GM21367 (cell line): ENCODE measurements around the gene PLA2G4B.

Experiments used
- ATAC-seq: cut with Tn5 transposase; IDR thresholded peaks from one replicate; pipeline ENCODE4 v1.9.1; 2021; ENCODE audit not compliant: unreplicated experiment

PLA2G4B gene

DNA sequence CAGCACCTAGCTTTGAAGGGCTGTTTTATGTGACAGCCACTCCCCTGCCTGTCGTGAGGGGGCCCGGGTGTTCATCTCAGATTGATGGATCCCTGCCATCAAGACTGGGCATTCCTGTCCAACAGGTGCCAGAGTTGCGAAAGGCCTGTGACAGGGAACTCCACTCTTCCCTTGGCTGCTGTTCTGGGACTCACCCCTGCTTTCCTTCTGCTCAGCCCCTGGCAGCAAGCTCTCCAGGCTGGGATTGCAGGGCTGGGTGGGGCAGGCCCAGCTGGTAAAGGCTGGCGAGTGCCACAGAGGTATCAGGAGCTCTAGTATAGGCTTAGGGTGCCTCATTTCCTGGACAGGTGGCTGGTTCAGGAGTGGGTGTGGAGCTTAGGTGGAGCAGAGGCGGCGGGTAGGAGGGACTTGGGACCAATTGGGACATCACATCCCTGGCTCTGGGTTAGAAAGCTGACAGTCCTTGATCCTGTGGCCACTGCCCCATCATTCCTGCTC is at the start of gene PLA2G4B:
PLA2G4B (plus strand) TSS at position 448 of the 498 bp plus-strand sequence. CDS start 67 bp downstream, outside the sequence.
- ATAC-seq, result no peak

- no peak for ATAC-seq
These were observed 49.4 kb upstream of the PLA2G4B start for GRCh38 chr15:41789236-41789635.

GRCh38 chr15:41789662-41790061 is 49.0 kb upstream of the PLA2G4B start:
- no peak for ATAC-seq

DNA sequence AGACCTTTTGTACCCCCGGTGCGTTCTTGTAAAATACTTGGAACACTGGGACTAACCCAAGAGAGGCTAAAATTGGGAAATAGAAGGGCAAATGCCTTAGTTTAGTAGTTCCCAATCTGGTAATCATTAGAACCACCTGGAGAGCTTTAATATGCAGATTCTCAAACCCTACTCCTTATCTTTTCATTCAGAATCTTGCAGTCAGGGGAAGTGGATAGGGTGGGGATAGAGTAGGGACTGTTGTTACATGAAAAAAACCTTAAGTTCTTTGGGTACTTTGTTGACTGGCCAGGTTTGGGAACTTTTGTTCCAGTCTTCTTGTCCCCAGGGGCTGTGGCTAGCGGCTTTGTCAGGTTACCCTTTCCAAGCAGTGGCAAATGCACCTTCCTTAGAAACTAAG is 48.5 kb upstream of the PLA2G4B start:
- ATAC-seq, result no peak

DNA sequence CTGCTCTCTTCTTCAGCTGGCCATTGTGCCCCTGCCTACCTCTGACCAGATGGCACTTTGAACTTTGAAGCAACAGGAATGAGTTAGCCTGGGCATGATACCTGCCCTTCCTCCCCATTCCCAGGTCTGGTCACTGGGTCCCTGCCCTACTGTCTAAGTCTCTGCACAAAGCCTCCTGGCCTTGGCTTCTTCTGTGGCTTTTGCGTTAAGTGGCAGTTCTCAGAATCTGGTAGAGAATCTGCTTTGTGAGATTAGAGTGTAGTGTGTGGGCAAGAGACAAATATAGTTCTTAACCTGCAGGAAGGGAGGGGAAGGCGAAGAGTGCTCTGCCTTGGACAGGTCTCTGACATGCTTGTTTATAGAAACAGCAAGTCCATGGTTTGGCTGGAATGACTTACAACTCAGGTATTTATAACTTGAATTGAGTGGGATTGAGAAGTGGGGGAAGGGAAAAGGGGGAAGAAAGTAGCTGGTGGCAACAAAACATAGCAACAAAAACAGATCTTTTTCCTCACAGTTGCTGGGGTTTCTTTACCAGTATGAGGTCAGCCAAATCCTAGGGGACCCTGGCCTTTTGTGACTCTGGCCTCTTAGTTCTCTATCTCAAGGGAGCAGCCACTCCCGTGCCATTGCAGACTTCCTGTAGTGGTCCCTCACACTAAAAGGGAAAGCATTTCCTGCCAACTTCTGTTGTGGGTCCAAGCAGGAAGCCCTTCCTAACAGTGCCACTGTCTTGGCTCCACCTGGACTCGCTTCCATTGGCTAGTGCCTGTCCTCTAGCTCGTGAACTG is 47.7 kb upstream of the PLA2G4B start:
- no peak for ATAC-seq

DNA sequence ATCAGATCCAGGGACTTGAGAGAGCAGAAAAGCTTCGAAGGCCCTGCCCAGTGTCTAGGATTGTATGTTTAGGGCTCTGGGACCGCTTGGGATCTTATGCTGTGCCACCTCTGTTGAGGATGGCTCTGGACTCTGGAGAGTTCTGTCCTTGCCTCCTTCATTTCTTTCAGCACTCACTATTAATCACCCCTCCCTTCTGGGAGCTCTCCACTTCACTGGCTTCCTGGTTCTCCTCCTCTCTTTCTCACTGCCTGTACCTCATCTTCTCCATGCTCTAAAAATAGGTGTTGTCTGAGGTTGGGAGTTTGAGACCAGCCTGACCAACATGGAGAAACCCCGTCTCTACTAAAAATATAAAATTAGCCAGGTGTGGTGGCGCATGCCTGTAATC is 47.1 kb upstream of the PLA2G4B start:
- no peak for ATAC-seq

DNA sequence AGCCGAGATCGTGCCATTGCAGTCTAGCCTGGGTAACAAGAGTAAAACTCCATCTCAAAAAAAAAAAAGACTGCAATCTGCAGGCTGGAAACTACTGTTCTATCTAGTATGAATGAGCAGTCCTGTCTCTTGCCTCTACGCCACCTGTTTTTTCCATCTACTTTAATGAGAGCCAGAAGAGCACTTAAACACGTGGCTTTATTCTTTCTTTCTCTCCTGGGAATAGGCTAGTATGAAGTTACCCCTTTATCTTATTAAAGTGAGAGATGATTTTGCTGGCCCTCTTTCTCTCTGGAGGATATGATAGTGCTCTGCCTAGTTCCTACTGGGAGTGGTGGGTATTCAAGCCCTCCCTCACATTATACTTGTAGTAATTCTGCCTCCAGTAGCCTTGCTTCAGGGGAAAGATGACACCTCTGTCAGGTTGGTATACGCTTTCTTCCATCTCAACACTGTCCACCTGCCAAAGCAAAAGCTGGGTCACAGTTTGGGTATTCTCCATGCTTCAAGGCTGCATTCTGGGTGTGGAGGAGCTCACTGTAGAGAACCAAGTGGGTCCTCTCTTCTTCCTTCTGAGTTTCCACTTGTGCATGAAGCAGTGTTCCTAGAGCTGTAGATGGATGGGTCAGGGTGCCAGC is 46.5 kb upstream of the PLA2G4B start:
- no peak for ATAC-seq

DNA sequence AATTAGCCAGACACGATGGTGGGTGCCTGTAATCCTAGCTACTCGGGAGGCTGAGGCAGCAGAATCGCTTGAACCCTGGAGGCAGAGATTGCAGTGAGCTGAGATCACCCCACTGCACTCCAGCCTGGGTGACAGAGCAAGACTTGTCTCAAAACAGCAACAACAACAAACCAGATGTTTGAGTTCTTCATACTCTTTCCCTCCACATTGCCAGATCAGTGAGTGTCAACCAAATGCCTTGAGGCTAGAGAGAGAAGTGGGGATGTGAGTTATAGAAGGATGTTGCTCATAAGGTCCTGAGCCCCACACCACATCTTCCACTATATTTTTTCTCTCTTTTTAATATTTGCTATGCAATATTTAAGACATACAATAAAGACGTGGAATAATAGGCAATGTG is 44.6 kb upstream of the PLA2G4B start:
- ATAC-seq, result no peak

GRCh38 chr15:41795996-41796856 is 42.4 kb upstream of the PLA2G4B start:
- ATAC-seq, result no peak

- no peak for ATAC-seq
These were observed 41.3 kb upstream of the PLA2G4B start for GRCh38 chr15:41797201-41797944.

- ATAC-seq, result no peak
These were observed 39.8 kb upstream of the PLA2G4B start for GRCh38 chr15:41798607-41799487.

DNA sequence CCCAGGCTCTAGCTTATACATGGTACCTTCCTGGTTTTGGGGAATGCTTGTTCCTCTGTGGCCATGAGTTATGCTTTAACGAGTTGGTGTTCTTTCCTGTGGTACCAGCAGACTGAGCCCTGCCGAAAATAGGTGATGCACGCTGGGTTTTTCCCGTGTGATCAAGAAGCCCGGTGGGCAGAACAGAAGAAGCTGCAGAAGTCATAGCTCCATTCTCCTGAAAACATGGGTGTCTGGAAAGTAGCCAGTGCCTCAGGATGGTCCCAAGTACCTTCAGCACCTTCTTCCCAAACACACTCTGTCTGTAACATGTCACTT is 39.2 kb upstream of the PLA2G4B start:
- no peak for ATAC-seq

DNA sequence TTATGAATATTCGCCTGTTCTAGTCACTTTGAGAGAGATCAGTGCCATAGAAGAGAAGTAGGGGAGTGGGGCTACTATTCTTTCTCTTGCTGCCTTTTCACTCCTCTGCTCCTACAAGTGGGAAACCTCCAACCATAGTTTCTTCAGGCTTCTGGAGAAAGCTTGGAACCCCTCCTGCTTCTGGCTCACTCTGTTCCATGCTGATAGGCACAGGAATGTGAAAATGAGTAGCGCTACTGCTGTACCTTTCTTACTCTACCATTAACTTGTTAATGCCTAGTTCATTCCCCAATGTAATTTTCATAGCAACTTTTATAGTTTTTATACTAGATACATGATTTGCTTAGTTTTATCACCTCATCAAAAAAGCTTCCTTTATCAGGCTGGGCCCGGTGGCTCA is 37.5 kb upstream of the PLA2G4B start:
- ATAC-seq, result no peak

- no peak for ATAC-seq
These were observed 36.7 kb upstream of the PLA2G4B start for GRCh38 chr15:41801850-41802455.

DNA sequence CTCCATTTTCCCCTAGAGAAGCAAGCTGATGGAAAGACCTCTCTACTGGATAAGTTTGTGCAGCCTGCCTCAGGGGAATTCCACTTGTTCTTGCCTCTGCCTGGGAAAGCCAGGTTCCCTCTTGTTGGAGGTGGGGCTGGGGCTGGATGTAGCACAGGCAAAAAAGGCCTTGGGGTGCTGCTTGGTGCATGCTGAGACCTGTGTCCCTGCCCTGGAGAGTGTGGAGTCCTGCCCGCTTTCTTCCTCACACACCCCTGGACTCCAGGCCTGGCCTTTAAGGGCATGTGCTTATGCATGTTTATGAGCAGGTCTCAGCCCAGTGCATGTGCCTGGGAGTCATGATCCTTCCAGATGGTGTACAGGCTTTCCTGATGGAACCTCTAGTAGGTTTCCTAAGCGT is 34.3 kb upstream of the PLA2G4B start:
- ATAC-seq, result no peak

- no peak for ATAC-seq
These were observed 33.6 kb upstream of the PLA2G4B start for GRCh38 chr15:41804916-41805666.

- no peak for ATAC-seq
These were observed 32.9 kb upstream of the PLA2G4B start for GRCh38 chr15:41805711-41806110.

- no peak for ATAC-seq
These were observed 32.1 kb upstream of the PLA2G4B start for GRCh38 chr15:41806291-41807181.
